SU-DHL-6 (cell line): Measurements from ENCODE around the gene ELMO1.

Experiments used
- H2AFZ ChIP-seq: fragments of 200-600 bp; sonication (generic); 2 replicates; pipeline ENCODE4 v1.6.1; 2014; ENCODE audit warnings: low read depth, mild to moderate bottlenecking, moderate library complexity, mixed read lengths, antibody characterized with exemption, low read length; ENCODE audit not compliant: severe bottlenecking
- H3F3A ChIP-seq: fragments of 200-600 bp; shearing (Covaris generic); 2 replicates; pipeline ENCODE4 v1.6.0; 2016; ENCODE audit warnings: antibody characterized with exemption, mild to moderate bottlenecking; ENCODE audit not compliant: insufficient read depth
- H3K27ac ChIP-seq: fragments of 200-600 bp; sonication (generic); 2 replicates; pipeline ENCODE4 v1.5.1; 2016; ENCODE audit warnings: low read depth, mild to moderate bottlenecking, low read length, moderate library complexity, mixed read lengths
- H3K27me3 ChIP-seq: fragments of 200-600 bp; sonication (generic), shearing (Covaris generic); 2 replicates; pipeline ENCODE4 v1.6.0; 2014; ENCODE audit warnings: mild to moderate bottlenecking, low read length
- H3K36me3 ChIP-seq: fragments of 200-600 bp; sonication (generic); 2 replicates; pipeline ENCODE4 v1.6.1; 2014; ENCODE audit warnings: mild to moderate bottlenecking, low read length, mixed read lengths
- H3K4me2 ChIP-seq: fragments of 300-600, 200-600 bp; shearing (Covaris generic), sonication (generic); 2 replicates; pipeline ENCODE4 v1.6.0; 2014; ENCODE audit warnings: low read length, low read depth, mild to moderate bottlenecking; ENCODE audit not compliant: poor library complexity, severe bottlenecking
- H3K4me3 ChIP-seq: fragments of 200-600 bp; sonication (generic); 2 replicates; pipeline ENCODE4 v1.5.1; 2014; ENCODE audit warnings: antibody characterized with exemption, low read length, mild to moderate bottlenecking, mixed read lengths; ENCODE audit not compliant: insufficient read depth, poor library complexity, severe bottlenecking
- H3K79me2 ChIP-seq: fragments of 200-600 bp; sonication (generic); 2 replicates; pipeline ENCODE4 v1.6.1; 2014; ENCODE audit warnings: mild to moderate bottlenecking, low read length, moderate library complexity; ENCODE audit not compliant: insufficient read depth
- H3K9ac ChIP-seq: fragments of 200-600 bp; sonication (generic); 2 replicates; pipeline ENCODE4 v1.7.0; 2014; ENCODE audit warnings: mild to moderate bottlenecking, low read length
- H3K9me2 ChIP-seq: fragments of 200-600 bp; sonication (generic); replicated peaks from 2 replicates; pipeline ENCODE4 v1.6.1; 2014; ENCODE audit warnings: low read length; ENCODE audit not compliant: insufficient read depth
- H3K9me3 ChIP-seq: fragments of 200-600 bp; sonication (generic); 2 replicates; pipeline ENCODE4 v1.6.1; 2014; ENCODE audit warnings: low read length, mixed read lengths; ENCODE audit not compliant: insufficient read depth
- H4K20me1 ChIP-seq: fragments of 200-600 bp; sonication (generic); 2 replicates; pipeline ENCODE4 v1.6.1; 2014; ENCODE audit warnings: low read depth, mild to moderate bottlenecking, antibody characterized with exemption, low read length, moderate library complexity, mixed read lengths
- CTCF ChIP-seq: fragments of 200-600 bp; sonication (generic); IDR thresholded peaks from one replicate; pipeline ENCODE4 v1.5.1; 2017; ENCODE audit warnings: antibody characterized with exemption, mild to moderate bottlenecking, low read length, moderate library complexity; ENCODE audit not compliant: insufficient read depth, poor library complexity, severe bottlenecking
- EZH2phosphoT487 ChIP-seq: fragments of 200-600 bp; sonication (generic), shearing (Covaris generic); conservative IDR thresholded peaks from 2 replicates; pipeline ENCODE4 v1.6.1; 2018; ENCODE audit warnings: mild to moderate bottlenecking, antibody characterized with exemption, low read length, moderate library complexity, mixed read lengths

ELMO1 gene

GRCh38 chr7:37435156-37435855 lies 13.4 kb downstream of the ELMO1 start:
- no peaks in the 10 kb centered on the region for H3K9me3 ChIP-seq
- TF ChIP-seq EZH2phosphoT487 (no peak), CTCF (no peak)
- H3K79me2 ChIP-seq, result no peaks in the 10 kb centered on the region
- H3K9ac ChIP-seq, result no peak overlapping the region
- no peaks in the 10 kb centered on the region for H3F3A ChIP-seq
- no peaks in the 10 kb centered on the region for H4K20me1 ChIP-seq
- no peak overlapping the region for H2AFZ ChIP-seq
- H3K4me2 ChIP-seq, result no peak overlapping the region
- H3K36me3 ChIP-seq, result no peaks in the 10 kb centered on the region
- no peaks in the 10 kb centered on the region for H3K27me3 ChIP-seq
- H3K27ac ChIP-seq, result no peak overlapping the region
- no peaks in the 10 kb centered on the region for H3K9me2 ChIP-seq
- H3K4me3 ChIP-seq, result no peak overlapping the region

GRCh38 chr7:37434529-37434928 lies 14.1 kb downstream of the ELMO1 start:
- TF ChIP-seq CTCF (no peak), EZH2phosphoT487 (no peak)
- no peak overlapping the region for H3K27ac ChIP-seq
- H3K9me3 ChIP-seq, result no peaks in the 10 kb centered on the region

GRCh38 chr7:37433166-37433565 lies 15.5 kb downstream of the ELMO1 start:
- Histone ChIP-seq H3K9me3 (no peaks in the 10 kb centered on the region), H3K36me3 (no peaks in the 10 kb centered on the region), H3K4me2 (no peak overlapping the region), H4K20me1 (no peaks in the 10 kb centered on the region), H3K4me3 (no peak overlapping the region), H3K27me3 (no peaks in the 10 kb centered on the region), H3K79me2 (no peaks in the 10 kb centered on the region), H2AFZ (no peak overlapping the region), H3K27ac (no peak overlapping the region), H3F3A (no peaks in the 10 kb centered on the region), H3K9ac (no peak overlapping the region), H3K9me2 (no peaks in the 10 kb centered on the region)
- TF ChIP-seq CTCF, result no peak
- TF ChIP-seq EZH2phosphoT487, result no peak

More at GRCh38 chr7:37434529-37434928, 14.1 kb downstream of the ELMO1 start:
- no peak overlapping the region for H2AFZ ChIP-seq
- no peaks in the 10 kb centered on the region for H4K20me1 ChIP-seq
- no peaks in the 10 kb centered on the region for H3K36me3 ChIP-seq
- H3K79me2 ChIP-seq, result no peaks in the 10 kb centered on the region
- H3K9ac ChIP-seq, result no peak overlapping the region
- H3K4me2 ChIP-seq, result no peak overlapping the region
- H3K4me3 ChIP-seq, result no peak overlapping the region
- no peaks in the 10 kb centered on the region for H3F3A ChIP-seq
- H3K27me3 ChIP-seq, result no peaks in the 10 kb centered on the region
- no peaks in the 10 kb centered on the region for H3K9me2 ChIP-seq
